Transverse colon (tissue), 4 donors: ENCODE measurements around the gene MTMR1. TPM values are rescaled to one million over a fixed set of nuclear protein-coding genes. Genes with fewer than 3 reads are reported as not detected.

ENCODE experiments used
- DNase-seq: peaks from one replicate; pipeline ENCODE4 v3.0.0-alpha.2; 2019
- H3K27ac ChIP-seq, 4 donors: fragments of 200-600 bp; sonication (generic); 2 replicates each; pipeline ENCODE4 v1.5.1; 2016 to 2018; ENCODE audit warnings: inconsistent platforms in 4 of 4
- H3K27me3 ChIP-seq: fragments of 200-600 bp; sonication (generic); 2 replicates; pipeline ENCODE4 v1.5.1; 2017; ENCODE audit warnings: inconsistent platforms
- H3K36me3 ChIP-seq, 4 donors: fragments of 200-600 bp; sonication (generic); 2 replicates each; pipeline ENCODE4 v1.5.1; 2017 to 2019; ENCODE audit warnings: inconsistent platforms in 4 of 4
- H3K4me1 ChIP-seq, 4 donors: fragments of 200-600 bp; sonication (generic); 2 replicates each; pipeline ENCODE4 v1.5.1; 2017 to 2020; ENCODE audit warnings: inconsistent platforms in 4 of 4
- H3K4me3 ChIP-seq, 4 donors: fragments of 200-600 bp; sonication (generic); 1 replicate in 1 of 4; 2 replicates in 3 of 4; pipeline versions ENCODE4 v1.5.1 to v1.6.1; 2017 to 2019; ENCODE audit warnings: inconsistent platforms in 4 of 4
- H3K9me3 ChIP-seq, 2 donors: fragments of 200-600 bp; sonication (generic); 2 replicates each; pipeline ENCODE4 v1.5.1; 2017 to 2019; ENCODE audit warnings: inconsistent platforms in 2 of 2
- CTCF ChIP-seq, 5 experiments: fragments of 200-600 bp in 3 of 5; fragments of 450-650 bp in 2 of 5; sonication (generic) in 3 of 5; IDR thresholded peaks; 1 replicate in 2 of 5; 2 replicates in 3 of 5; pipeline ENCODE4 v1.5.1; 2016 to 2017; ENCODE audit warnings: antibody characterized with exemption in 5 of 5, inconsistent platforms in 3 of 5, mild to moderate bottlenecking in 2 of 5, moderate library complexity in 1 of 5
- EP300 ChIP-seq: sonication (generic); formaldehyde crosslinking; IDR thresholded peaks from one replicate; pipeline ENCODE4 v1.6.1; 2017; ENCODE audit warnings: antibody characterized with exemption, low read depth
- POLR2A ChIP-seq: fragments of 450-650 bp; IDR thresholded peaks from one replicate; pipeline ENCODE4 v1.6.1; 2016; ENCODE audit warnings: antibody characterized with exemption, mild to moderate bottlenecking, moderate library complexity
- POLR2AphosphoS5 ChIP-seq, 3 donors: sonication (generic); formaldehyde crosslinking; IDR thresholded peaks; one replicate each; pipeline ENCODE4 v1.6.1; 2016; ENCODE audit warnings: antibody characterized with exemption in 3 of 3
- WGBS, 2 donors: methylation state at CpG; one replicate each; pipeline ENCODE4 v1.1.5; 2018; ENCODE audit warnings: low coverage in 1 of 2; 5-methylcytosine and 5-hydroxymethylcytosine counted together
- in situ Hi-C, 4 donors: fragments of 200-750 bp; cut with MboI; loops; one replicate each; pipeline versions ENCODE4 v1.15.0 to v1.15.1; 2017; ENCODE audit warnings: low sequenced_read_pairs in 3 of 4, low pct_ligation_motif_present in 1 of 4, low pct_unique_long_range_greater_than_20kb in 1 of 4
- intact Hi-C: fragments of 100-400 bp; cut with DNase I; formaldehyde crosslinking; loops from one replicate; pipeline ENCODE4 v1.15.1; 2023; ENCODE audit warnings: low total_unique reads
- total RNA-seq, 4 donors: library from RNA; depleted of rRNA; stranded (reverse); fragments of >200 nt; gene quantifications; one replicate each; pipeline ENCODE4 v1.1.0, GENCODE V29; 2016

The MTMR1 gene
- 10 to 100 TPM; 14.6 to 25.5 (median 21.1) TPM for total RNA-seq

GRCh38 chrX:150692831-150693724, at the start of gene MTMR1:
Gene MTMR1 (plus strand): TSS chrX:150693396. CDS start chrX:150693531, 135 bp downstream.
- no peak for TF ChIP-seq EP300
- intact Hi-C loops: loop anchor here (10.0 kb wide), 1 partner anchor 738 kb away; no protein-coding TSS in a partner anchor
- Histone ChIP-seq H3K4me1 (peaks cover 0 to 11% (median 3%) of the 10 kb centered on the region in 4 donors), H3K9me3 (no peaks in the 10 kb centered on the region), H3K4me3 (peak within 1 kb of the TSS; percentile 43 to 61 (median 54)), H3K27me3 (no peaks in the 10 kb centered on the region), H3K36me3 (no peaks in the 10 kb centered on the region), H3K27ac (peak within 1 kb of the TSS; percentile 79 to 90 (median 86))
- DNase-seq: peak; percentile 42
- WGBS, 2 donors: 49% methylated on average over 28 of the region's 92 CpGs; no CpG with 5 or more reads in 1 of the 2 donors
- in situ Hi-C loops: loop anchor here in 1 of 4 donors (25.0 kb wide), 1 partner anchor 731 kb away; no protein-coding TSS in a partner anchor

- Histone ChIP-seq H3K36me3 (no peaks in the 10 kb centered on the region), H3K4me1 (no peaks in the 10 kb centered on the region), H3K27ac (no peak overlapping the region), H3K4me3 (no peak overlapping the region), H3K9me3 (no peaks in the 10 kb centered on the region), H3K27me3 (no peaks in the 10 kb centered on the region)
- WGBS, 2 donors: 79% methylated on average over 2 of the region's 2 CpGs; no CpG with 5 or more reads in 1 of the 2 donors
- in situ Hi-C loops (no loop called here), intact Hi-C loops (no loop called here)
- no peak for TF ChIP-seq POLR2AphosphoS5 (IDR thresholded peaks at IDR 0.05)
- DNase-seq: no peak
These were observed 49.2 kb upstream of the MTMR1 start for GRCh38 chrX:150643958-150644357.

GRCh38 chrX:150644422-150644821, 48.8 kb upstream of the MTMR1 start:
- Histone ChIP-seq H3K27ac (no peak overlapping the region), H3K4me3 (no peak overlapping the region), H3K36me3 (no peaks in the 10 kb centered on the region), H3K4me1 (no peaks in the 10 kb centered on the region), H3K9me3 (no peaks in the 10 kb centered on the region), H3K27me3 (no peaks in the 10 kb centered on the region)
- no peak for TF ChIP-seq EP300
- no peak for DNase-seq
- WGBS, 2 donors: 76% methylated on average over 4 of the region's 4 CpGs; no CpG with 5 or more reads in 1 of the 2 donors
- intact Hi-C loops: no loop called here
- in situ Hi-C loops: no loop called here

- H3K27ac ChIP-seq: no peak overlapping the region
- H3K4me1 ChIP-seq: no peaks in the 10 kb centered on the region
- H3K27me3 ChIP-seq: no peaks in the 10 kb centered on the region
- in situ Hi-C loops: no loop called here
- intact Hi-C loops: no loop called here
- WGBS, 2 donors: 82 to 98% methylated on average over 5 of the region's 5 CpGs
- H3K9me3 ChIP-seq: no peaks in the 10 kb centered on the region
- no peak for DNase-seq
- no peak overlapping the region for H3K4me3 ChIP-seq
- no peaks in the 10 kb centered on the region for H3K36me3 ChIP-seq
- TF ChIP-seq CTCF (IDR thresholded peaks at IDR 0.05) (no peak), POLR2AphosphoS5 (IDR thresholded peaks at IDR 0.05) (no peak), EP300 (no peak)
These were observed 45.9 kb upstream of the MTMR1 start for GRCh38 chrX:150647331-150647730.

- TF ChIP-seq CTCF (IDR thresholded peaks at IDR 0.05): no peak
- no peak for TF ChIP-seq EP300
- TF ChIP-seq POLR2AphosphoS5 (IDR thresholded peaks at IDR 0.05): no peak
- TF ChIP-seq POLR2A: no peak
- DNase-seq: no peak
- Histone ChIP-seq H3K36me3 (no peaks in the 10 kb centered on the region), H3K27ac (peak overlapping the region in 2 of 4 donors; percentile 12 to 29), H3K4me1 (no peaks in the 10 kb centered on the region), H3K27me3 (no peaks in the 10 kb centered on the region), H3K9me3 (no peaks in the 10 kb centered on the region), H3K4me3 (no peak overlapping the region)
- 62% methylated on average over 4 of the region's 4 CpGs; no CpG with 5 or more reads in 1 of the 2 donors for WGBS, 2 donors
- in situ Hi-C loops (no loop called here), intact Hi-C loops (no loop called here)
These were observed 44.8 kb upstream of the MTMR1 start for GRCh38 chrX:150648296-150648940.
